SK-N-SH (cell line): ENCODE data around the gene FADS1.

Experiments
- FOSL2 ChIP-seq: IDR thresholded peaks from 2 replicates; pipeline ENCODE4 v1.4.0; 2012; ENCODE audit warnings: low read depth, mild to moderate bottlenecking, moderate library complexity, borderline replicate concordance
- NRF1 ChIP-seq: IDR thresholded peaks from 2 replicates; pipeline ENCODE4 v1.6.1; 2012; ENCODE audit warnings: low read depth, mild to moderate bottlenecking, low read length
- RCOR1 ChIP-seq: fragments of 150-350 bp; IDR thresholded peaks from 2 replicates; pipeline ENCODE4 v1.6.1; 2017; ENCODE audit warnings: antibody characterized with exemption, low read length
- TCF12 ChIP-seq: IDR thresholded peaks from 2 replicates; pipeline ENCODE4 v1.4.0; 2012
- TF ChIP-seq, protein P1 (sequence below): IDR thresholded peaks from 2 replicates; pipeline ENCODE4 v1.4.0; 2012; ENCODE audit warnings: low read depth

DNA sequence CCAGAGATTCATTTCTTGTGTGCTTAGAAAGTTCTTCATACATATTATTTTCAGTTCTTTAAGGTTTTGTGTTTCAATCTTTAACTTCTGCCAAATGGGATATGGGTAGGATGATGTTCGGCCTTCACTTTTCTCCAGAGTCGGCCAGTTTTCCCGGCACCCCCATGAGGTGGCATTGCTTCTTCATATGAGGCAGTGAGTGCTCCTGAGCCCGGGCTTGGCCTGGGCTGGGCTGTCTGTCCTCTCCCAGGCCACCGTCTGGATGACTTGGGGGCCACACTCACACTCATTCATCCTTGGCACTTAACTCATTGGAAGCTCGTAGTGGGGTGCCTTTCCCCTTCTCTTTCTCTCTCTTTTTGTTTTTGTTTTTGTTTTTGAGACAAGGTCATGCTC lies 35.1 kb upstream of the FADS1 start:
- TF ChIP-seq TCF12 (no peak), NRF1 (no peak), RCOR1 (no peak), FOSL2 (no peak)
- TF ChIP-seq, protein P1, sequence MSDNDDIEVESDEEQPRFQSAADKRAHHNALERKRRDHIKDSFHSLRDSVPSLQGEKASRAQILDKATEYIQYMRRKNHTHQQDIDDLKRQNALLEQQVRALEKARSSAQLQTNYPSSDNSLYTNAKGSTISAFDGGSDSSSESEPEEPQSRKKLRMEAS = no peak
